ENCODE data around the gene ARSG. TPM values are rescaled to one million over a fixed set of nuclear protein-coding genes. Genes with fewer than 3 reads are reported as not detected.
A peak's percentile ranks its signal among the peaks of the same experiment; 100 is the strongest.
"Not testable (repeated sequence)": the region's sequence is repeated elsewhere in the genome, so short reads cannot be mapped to it uniquely, and the experiment has no call there.

ARSG gene
- total RNA-seq, 1 donor from 2014 or later = 1.5 TPM

DNA sequence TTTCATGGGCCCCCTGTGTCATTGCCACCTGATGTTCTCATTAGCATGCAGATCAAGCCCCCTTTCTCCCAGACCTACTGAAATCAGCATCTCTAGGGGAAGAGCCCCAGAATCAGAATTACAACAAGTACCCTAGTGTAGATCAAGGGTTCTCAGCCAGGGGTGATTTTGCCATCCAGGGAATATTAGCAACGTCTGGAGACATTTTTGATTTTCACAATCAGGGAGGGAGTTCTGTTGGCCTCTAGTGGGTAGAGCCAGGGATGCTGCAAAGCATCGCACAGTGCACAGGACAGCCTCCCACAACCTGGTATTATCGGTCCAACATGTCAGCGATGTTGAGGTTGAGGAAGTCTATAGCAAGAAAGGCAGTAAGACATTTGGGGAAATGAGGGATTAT is 36.1 kb upstream of the ARSG start:
- DNase-seq (ENCODE audit: low read depth) = no peak
- no peak overlapping the region for H3K4me3 ChIP-seq (ENCODE audit: low read depth, low read length)
- TF ChIP-seq CTCF (conservative IDR thresholded peaks at IDR 0.05; ENCODE audit: low read depth, low read length) = no peak

DNA sequence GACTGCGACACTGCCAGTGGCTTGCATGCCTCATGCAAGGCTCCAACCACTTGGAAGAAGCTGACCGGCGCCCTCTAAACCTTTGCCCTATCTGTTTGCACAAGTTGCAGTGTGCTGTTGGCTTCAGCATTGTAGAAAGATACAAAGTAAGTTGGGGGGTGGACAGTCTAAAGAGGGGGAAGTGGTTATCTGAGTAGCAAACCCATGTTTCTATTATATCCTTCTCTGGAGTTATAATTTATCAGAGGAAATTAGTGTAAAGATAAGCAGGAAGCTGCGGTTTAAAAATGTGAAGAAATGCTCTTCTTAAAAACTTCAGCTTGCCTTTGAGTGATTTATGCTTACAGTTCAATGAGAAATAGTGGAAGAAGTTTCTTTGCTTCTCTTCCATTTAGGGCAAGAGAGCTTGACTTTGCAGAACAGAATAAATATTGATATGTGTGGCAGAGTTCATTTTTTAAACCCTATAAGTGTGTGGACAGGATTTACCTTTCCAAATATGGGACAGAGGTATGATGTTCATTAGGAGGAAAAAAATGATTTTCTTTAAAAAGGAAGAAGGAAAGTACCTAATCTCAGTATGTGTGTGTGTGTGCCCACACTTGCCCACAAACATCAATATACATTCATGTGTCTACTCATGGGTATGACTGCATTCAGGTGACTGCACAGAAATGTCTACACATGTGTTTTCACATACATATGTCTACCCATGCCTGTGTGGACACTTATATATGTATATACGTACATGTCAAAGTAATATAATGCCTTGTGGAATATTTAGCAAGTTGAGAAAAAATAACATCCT is 35.4 kb upstream of the ARSG start:
- no peak for DNase-seq (ENCODE audit: low read depth)
- H3K4me3 ChIP-seq (ENCODE audit: low read depth, low read length) = no peak overlapping the region
- TF ChIP-seq CTCF (conservative IDR thresholded peaks at IDR 0.05; ENCODE audit: low read depth, low read length) = no peak

- H3K4me3 ChIP-seq (ENCODE audit: low read depth, low read length); DNase-seq (ENCODE audit: low read depth): not testable (repeated sequence)
These were observed 34.6 kb upstream of the ARSG start for GRCh38 chr17:68256701-68257100.

- no peak for DNase-seq (ENCODE audit: low read depth)
- no peak overlapping the region for H3K4me3 ChIP-seq (ENCODE audit: low read depth, low read length)
- no peak for TF ChIP-seq CTCF (conservative IDR thresholded peaks at IDR 0.05; ENCODE audit: low read depth, low read length)
These were observed 33.4 kb upstream of the ARSG start for GRCh38 chr17:68257934-68258333.

DNA sequence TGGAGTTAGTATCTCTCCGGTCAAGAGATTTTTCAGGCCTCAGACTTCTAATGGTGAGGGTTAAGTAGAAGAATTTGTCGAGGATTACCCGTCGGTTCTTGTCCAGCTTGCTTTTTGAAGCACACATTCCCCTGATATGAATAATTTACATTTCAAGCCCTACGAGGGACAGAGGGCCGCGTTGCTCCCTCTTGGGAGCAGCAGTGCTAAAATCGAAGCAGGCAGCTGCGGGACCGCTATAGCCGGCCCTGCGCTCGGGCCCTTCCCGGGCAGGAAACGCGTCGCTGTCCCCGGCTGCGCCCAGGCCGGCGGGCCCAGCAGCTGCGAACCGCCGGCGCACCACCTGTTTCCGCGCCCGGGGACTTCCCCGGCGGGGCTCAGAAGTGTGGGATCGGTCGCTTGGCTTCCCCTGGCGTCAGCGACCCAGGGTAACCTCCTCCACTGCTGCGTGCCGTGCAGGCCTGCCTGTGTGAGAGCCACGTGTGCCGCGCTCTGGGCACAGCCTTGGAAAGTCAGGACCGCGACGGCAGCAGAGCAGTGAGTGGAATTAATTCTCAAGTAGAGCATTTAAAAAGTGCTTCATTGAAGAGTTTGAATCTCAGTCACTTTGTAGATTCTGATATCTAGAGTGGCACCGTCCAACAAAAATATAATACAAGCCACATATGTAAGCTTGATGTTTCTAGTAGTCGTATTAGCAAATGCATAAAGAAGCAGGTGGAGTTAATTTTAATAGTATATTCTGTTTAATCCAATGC is 32.2 kb upstream of the ARSG start:
- DNase-seq (ENCODE audit: low read depth) = not testable (repeated sequence)

DNA sequence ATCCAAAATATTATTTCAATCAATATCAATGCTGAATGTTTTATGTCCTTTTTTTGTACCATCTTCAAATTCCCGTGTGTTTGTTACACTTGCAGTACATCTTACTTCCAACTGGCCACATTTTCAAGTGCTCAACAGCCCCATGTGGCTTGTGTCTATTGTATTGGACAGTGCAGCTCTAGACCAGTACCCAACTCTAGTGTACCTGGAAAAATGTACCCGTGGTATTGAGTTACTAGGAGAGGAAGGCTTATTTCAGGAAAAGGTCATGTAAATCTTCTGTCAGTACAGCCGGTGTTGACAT is 31.7 kb upstream of the ARSG start:
- not testable (repeated sequence) for DNase-seq (ENCODE audit: low read depth); H3K4me3 ChIP-seq (ENCODE audit: low read depth, low read length)

More for the DNA sequence above, 32.2 kb upstream of the ARSG start:
- H3K4me3 ChIP-seq (ENCODE audit: low read depth, low read length) = not testable (repeated sequence)

GRCh38 chr17:68260051-68260762 is 31.1 kb upstream of the ARSG start:
- no peak overlapping the region for H3K4me3 ChIP-seq (ENCODE audit: low read depth, low read length)
- TF ChIP-seq CTCF (conservative IDR thresholded peaks at IDR 0.05; ENCODE audit: low read depth, low read length) = no peak
- DNase-seq (ENCODE audit: low read depth) = peak; percentile 42

- DNase-seq (ENCODE audit: low read depth); H3K4me3 ChIP-seq (ENCODE audit: low read depth, low read length): not testable (repeated sequence)
These were observed 28.8 kb upstream of the ARSG start for GRCh38 chr17:68262467-68262866.

Measured in epithelial cell of proximal tubule (primary cell).